GM04503 (cell line): ENCODE measurements around the gene BCL11B.

Source experiments
- DNase-seq: peaks from one replicate; pipeline ENCODE4 v3.0.0-alpha.2; 2012; ENCODE audit warnings: low read depth

BCL11B gene

DNA sequence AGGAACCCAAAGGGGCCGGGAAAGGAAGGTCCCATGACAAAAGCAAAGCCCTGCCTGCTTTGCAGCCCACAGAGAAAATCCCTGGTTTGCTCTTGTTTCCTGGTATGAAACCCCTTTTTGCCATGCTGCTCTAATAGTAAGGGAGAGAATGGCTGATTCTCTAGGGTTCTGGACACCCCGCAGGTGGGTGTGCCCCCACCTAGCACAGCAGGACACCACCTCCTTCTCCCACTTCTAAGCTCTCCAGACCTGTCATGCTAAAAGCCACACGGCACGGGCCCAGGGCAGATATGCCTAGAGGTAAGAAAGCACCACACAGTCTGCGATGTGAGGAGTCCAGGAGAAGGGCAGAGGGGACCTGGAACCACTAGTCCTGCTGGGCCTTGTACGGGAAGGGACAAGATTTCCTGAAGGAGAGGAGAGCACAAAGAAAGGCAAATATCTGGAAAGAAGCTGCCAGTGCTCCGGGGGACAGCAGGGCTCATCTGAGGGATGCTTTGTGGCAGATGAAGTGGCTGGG, 113.3 kb downstream of the BCL11B start:
- no peak for DNase-seq

- DNase-seq, result no peak
These were observed 113.8 kb downstream of the BCL11B start for GRCh38 chr14:99158150-99158549.

GRCh38 chr14:99157676-99158075, 114.3 kb downstream of the BCL11B start:
- DNase-seq, result no peak

- DNase-seq, result no peak
These were observed 114.8 kb downstream of the BCL11B start for GRCh38 chr14:99157246-99157645.

GRCh38 chr14:99156814-99157213, 115.2 kb downstream of the BCL11B start:
- DNase-seq, result no peak

- no peak for DNase-seq
These were observed 115.9 kb downstream of the BCL11B start for GRCh38 chr14:99156090-99156425.

- no peak for DNase-seq
These were observed 116.6 kb downstream of the BCL11B start for GRCh38 chr14:99155173-99156089.

GRCh38 chr14:99150236-99150635, 121.8 kb downstream of the BCL11B start:
- no peak for DNase-seq

DNA sequence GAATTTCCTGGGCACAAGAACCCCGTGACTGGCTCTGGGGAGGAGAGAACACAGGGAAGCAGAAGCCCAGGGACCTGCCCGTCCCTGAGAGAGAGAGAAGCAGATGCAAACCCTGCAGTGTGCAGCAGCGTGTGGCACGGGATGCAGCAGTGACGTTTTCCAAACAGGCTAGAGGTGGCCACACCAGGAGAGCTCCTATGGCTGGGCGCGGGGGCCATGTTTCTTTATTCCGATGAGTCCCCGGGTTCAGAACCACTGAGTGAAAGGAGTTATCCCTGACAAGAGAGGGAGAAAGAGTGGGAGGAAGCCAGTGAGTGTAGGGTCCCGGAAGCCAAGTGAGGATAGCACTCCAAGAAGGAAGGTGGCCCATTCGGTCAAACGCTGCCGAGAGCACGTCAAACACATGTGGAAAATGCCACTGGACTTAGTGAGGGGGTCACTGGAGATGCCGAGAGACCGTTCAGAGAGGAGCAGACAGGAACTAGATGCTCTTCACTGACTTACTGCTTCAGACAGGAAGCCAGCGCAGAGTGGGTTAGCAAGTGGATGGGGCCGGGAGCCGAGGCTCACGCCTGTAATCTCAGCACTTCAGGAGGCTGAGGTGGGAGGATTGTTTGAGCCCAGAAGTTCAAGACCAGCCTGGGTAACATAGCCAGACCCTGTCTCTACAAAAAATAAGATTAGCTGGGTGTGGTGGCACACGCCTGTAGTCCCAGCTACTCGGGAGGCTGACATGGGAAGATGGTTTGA, 123.0 kb downstream of the BCL11B start:
- no peak for DNase-seq

DNA sequence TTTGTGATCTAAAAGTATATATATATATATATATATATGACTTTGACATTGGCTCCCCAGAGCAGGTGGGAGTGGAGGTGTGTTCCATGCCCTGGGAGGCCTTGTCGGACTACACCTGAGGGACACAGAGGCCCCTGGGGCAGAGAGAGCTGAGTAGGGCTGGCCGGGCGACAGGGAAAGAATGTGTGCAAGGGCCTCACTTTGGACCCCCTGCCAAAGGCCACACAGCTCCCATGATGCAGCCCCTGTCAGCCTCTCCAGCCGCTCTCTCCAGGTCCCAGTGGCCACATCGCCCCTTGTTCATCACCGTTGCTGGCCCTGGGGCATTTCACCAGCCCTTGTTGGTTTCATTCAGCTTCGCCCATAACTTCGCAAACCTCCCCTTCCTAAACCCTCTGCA, 123.9 kb downstream of the BCL11B start:
- no peak for DNase-seq

DNA sequence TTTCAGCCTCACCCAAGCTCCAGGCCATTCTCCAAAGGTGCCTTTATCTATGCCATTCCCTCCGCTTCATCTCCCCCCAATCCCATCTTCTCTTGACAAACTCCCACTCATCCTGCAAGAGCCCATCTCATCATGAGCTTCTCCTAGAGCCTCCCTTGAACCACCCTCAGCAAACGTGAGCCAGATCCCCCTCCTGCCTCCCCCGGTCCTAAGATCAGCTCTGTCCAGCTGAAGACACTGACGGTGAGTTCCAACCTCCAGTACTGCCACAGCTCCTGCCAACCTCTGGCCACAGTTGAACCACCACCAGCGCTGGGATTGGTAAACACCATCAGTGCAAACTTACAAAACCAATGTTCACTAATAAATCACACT, 124.6 kb downstream of the BCL11B start:
- no peak for DNase-seq

DNA sequence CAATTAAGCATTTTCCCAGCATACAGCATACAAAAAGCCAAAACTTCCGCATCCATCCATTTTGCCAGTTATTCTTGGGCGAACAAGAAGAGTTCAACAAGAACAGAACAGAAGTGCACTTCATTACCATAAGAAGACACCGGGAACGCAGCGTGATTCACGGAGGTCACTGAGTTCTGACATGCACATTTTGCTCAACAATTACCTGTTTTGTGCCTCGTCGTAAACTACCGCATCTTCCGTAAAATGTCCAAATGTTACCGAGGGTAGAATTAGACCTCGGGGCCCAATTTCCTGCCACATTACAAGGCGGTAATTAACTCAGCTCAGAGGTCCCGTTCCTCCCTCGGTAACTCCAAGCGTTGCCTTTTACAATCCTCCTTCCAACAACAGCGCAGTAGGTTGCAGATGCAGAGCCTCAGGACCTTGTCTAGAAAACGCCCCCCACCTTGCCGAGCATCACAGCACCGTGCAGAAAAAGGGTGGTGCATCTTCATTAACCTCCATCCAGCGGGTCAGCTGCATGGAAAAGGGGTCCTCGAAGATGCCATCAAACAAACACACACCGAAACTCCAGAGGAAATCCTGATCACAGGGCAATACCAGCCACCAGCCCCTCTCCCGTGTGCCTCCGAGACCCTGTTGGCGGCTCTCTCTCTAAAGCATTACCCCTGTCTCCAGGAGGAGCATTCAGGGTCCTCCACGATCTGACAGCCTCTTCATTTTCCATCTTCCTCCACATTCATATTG, 125.2 kb downstream of the BCL11B start:
- DNase-seq, result no peak

- no peak for DNase-seq
These were observed 126.7 kb downstream of the BCL11B start for GRCh38 chr14:99145307-99145706.

DNA sequence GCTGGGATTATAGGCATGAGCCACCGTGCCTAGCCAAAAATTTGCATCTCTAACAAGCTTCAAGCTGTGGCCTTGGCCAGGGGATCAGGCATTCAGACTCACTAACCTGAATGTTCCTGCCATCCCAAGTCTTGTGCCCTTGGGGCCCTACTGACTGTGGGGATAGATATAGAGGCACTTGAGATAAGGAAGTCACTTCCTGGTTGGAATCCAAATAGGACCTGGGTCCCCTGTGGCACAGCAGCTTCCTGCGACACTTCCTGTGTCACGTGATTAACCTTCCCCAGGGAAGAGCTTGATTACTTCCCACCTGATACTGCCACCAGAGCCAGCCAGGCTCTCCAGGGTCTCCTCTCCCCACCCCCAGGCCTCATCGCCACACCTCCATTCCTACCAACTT, 128.2 kb downstream of the BCL11B start:
- no peak for DNase-seq

DNA sequence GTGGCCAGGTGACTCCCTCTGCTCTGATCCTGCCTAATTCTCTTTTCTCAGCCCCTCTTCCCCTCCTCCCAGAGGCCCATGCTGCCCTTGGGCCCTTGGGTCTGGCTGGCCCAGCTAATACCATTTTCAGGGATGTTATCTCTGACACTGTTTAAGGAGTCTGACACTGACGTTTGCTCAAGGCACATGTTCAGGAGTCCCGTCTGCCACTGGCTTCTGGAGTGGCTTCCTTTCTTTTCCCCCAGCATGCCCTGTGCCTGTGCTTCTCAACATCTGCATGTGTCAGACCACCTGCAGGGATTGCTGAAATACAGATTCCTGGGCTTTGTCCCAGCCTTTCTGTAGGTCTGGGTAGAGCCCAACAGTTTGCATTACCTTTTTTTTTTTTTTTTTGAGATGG, 128.9 kb downstream of the BCL11B start:
- DNase-seq, result no peak

DNA sequence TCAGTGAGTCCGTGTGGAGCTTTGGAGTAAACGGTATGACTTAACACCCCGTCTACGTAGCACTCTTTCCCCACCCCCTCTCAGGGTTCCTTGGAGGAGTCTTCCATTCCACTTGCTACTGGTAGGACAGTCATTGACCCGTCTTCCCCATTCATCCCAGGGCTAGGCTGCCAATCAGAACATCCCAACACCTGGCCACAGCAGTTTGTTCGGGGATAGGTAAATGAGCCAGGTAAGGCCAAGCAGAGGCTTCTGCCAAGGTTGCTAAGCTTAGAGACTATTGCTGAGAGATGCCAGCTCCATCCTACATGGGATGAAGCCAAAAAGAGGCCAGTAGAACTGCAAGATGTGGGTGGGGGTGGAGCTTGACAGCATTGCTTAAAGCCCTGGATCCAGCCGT, 130.8 kb downstream of the BCL11B start:
- DNase-seq, result no peak

DNA sequence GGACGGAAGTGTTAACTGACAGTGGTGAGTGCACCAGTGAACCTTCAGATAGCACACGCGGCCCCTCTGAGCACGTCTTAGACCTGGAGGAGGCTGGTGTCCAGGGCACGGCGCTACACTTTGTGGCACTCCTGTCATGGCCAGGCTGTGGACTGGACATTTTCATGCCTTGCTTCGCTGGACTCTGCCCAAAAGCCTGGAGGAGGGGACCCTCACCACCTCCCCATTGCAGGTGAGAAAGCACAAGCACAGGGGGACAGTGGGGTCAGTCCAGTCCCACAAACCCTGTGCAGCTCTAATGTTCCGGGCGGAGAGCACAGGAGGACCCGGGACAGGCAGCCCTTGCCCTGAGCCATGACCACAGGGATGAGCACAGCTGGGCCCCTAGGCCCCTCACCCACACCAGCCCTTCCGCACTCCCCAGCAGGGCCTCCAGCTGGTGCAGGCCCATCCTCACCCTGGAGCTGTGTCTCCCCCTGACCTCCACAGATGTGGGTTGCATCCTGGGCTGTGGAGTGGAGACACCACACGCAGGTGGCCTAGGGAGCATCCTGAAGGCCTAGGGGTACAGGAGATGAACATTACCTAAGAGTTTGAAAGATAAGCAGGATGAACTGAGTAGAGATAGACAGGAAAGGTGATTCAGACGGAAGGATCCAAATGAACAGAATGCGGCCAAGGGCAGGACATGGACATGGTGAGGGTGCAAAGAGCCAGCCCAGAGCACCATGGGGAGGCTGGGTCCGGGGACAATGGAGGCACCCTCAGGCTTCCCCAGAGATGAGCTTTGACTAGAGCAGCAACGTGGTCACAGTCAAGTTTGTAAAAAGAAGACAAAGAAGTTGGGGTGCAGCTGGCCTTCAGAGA, 132.8 kb downstream of the BCL11B start:
- DNase-seq, result no peak

- DNase-seq, result no peak
These were observed 134.0 kb downstream of the BCL11B start for GRCh38 chr14:99137913-99138571.

DNA sequence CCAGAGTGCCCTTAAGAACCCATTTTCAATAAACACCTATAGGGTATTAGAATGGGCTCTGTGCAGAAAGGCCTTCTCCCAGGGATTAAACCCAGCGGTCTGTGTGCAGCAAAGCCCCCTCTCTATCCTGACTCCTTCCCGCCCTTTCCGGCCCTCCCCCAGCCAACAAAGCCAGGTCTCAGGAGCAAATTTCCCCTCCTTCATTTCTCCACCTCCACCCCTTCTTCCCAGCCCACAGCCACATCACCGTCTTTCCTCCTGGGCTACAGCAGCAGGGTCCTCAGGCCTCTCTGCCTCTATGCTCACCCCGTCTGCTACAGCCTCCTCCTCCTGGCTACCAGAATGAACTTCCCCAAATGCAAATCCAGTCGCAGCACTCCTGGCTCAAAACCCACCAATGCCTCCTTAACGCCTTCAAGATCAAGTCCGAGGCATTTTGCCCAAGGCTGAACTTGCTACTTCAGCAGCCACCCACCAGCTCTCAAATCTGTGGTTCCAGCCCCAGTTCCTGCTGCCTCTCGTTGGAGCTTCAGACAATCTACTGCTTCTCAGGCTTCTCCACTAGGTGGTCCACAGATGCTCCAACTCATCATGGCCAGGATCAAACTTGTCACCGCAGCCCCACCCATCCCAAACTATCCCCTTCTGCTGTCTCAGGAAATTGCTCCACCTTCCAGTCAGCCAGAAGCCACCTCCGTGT, 134.8 kb downstream of the BCL11B start:
- DNase-seq, result no peak

- DNase-seq, result no peak
These were observed 135.6 kb downstream of the BCL11B start for GRCh38 chr14:99136401-99136800.
